ENCODE measurements around the gene MRPL17. TPM values are rescaled to one million over a fixed set of nuclear protein-coding genes. Genes with fewer than 3 reads are reported as not detected.

Gene MRPL17
- total and polyA plus RNA-seq, 4 donors: 14.0 to 21.8 (median 19.0) TPM

DNA sequence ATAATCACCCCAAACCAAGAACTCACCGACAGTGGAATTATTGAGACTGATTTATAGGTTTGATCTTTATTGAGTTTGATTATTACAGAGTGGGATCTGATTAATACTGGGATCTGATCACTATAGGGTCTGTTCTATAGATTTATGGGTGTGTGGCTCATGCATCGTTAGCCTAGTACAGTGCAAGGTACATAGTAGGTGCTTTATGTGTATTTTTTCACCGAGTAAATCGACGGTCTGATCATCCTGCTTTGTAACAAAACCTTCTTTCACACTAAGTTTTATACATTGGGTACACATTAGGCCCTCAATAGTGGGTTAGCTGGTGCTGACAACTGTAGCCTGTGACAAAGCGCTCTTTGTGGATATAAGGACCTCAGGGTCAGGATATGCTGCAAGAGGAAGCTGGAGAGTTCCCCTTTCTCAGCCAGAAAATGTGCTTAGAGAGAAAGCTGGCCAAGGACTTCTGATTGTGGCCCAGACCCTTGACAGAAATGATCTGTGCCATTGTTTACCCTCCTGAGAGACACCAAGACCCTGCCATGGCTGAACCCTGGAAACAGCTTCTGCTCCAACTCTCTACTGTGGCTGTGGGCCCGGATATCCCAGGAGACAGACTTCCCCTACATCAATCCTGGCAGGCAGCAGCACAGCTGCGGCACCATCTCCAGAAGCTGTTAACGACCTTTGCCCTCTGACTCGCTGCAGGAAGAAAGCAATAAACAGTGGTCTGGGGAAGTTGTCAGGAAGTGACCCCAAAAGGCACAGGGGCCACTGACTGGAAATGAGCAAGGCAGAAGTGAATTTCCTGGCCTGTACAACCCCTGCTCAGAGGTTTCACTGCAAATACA, 47.8 kb downstream of the MRPL17 start (continued):
- TF ChIP-seq, protein P1, sequence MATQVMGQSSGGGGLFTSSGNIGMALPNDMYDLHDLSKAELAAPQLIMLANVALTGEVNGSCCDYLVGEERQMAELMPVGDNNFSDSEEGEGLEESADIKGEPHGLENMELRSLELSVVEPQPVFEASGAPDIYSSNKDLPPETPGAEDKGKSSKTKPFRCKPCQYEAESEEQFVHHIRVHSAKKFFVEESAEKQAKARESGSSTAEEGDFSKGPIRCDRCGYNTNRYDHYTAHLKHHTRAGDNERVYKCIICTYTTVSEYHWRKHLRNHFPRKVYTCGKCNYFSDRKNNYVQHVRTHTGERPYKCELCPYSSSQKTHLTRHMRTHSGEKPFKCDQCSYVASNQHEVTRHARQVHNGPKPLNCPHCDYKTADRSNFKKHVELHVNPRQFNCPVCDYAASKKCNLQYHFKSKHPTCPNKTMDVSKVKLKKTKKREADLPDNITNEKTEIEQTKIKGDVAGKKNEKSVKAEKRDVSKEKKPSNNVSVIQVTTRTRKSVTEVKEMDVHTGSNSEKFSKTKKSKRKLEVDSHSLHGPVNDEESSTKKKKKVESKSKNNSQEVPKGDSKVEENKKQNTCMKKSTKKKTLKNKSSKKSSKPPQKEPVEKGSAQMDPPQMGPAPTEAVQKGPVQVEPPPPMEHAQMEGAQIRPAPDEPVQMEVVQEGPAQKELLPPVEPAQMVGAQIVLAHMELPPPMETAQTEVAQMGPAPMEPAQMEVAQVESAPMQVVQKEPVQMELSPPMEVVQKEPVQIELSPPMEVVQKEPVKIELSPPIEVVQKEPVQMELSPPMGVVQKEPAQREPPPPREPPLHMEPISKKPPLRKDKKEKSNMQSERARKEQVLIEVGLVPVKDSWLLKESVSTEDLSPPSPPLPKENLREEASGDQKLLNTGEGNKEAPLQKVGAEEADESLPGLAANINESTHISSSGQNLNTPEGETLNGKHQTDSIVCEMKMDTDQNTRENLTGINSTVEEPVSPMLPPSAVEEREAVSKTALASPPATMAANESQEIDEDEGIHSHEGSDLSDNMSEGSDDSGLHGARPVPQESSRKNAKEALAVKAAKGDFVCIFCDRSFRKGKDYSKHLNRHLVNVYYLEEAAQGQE (IDR thresholded peaks at IDR 0.05): peak; percentile 39
- no peak for TF ChIP-seq HNF4G (IDR thresholded peaks at IDR 0.05)
- TF ChIP-seq RXRA (IDR thresholded peaks at IDR 0.05): peak; percentile 71 to 75

DNA sequence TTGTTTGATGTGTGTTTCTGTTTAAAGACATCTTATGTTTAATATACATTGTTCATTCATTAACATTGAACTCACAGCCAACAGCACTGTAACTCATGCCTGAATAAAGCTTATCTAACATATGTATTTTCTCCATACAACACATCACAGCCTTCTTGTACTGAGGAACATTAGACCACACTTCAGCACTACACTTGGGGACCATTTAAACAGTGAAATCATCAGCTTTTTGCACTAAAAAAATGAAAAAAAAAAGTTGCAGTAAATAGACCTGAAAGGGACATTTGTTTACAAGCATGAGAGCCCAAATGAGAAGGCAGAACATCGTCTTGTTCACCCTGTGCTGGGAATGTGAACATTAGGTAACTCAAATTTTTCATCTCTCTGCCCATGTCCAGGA, 48.6 kb downstream of the MRPL17 start:
- H3K27me3 ChIP-seq (ENCODE audit: control insufficient read depth in 4 of 4, insufficient read depth in 4 of 4, low read length in 3 of 4): no peaks in the 10 kb centered on the region
- TF ChIP-seq, protein P2, sequence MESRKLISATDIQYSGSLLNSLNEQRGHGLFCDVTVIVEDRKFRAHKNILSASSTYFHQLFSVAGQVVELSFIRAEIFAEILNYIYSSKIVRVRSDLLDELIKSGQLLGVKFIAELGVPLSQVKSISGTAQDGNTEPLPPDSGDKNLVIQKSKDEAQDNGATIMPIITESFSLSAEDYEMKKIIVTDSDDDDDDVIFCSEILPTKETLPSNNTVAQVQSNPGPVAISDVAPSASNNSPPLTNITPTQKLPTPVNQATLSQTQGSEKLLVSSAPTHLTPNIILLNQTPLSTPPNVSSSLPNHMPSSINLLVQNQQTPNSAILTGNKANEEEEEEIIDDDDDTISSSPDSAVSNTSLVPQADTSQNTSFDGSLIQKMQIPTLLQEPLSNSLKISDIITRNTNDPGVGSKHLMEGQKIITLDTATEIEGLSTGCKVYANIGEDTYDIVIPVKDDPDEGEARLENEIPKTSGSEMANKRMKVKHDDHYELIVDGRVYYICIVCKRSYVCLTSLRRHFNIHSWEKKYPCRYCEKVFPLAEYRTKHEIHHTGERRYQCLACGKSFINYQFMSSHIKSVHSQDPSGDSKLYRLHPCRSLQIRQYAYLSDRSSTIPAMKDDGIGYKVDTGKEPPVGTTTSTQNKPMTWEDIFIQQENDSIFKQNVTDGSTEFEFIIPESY (IDR thresholded peaks at IDR 0.05): no peak
- TF ChIP-seq FOXA1 (IDR thresholded peaks at IDR 0.05): no peak
- TF ChIP-seq, protein P1 (IDR thresholded peaks at IDR 0.05): peak; percentile 89
- TF ChIP-seq NR2F2 (IDR thresholded peaks at IDR 0.05): no peak
- no peak for DNase-seq (ENCODE audit: low spot score)
- H3K4me1 ChIP-seq (ENCODE audit: control insufficient read depth in 4 of 4, insufficient read depth in 4 of 4, low read length in 3 of 4): peaks cover 5 to 42% (median 30%) of the 10 kb centered on the region in 4 donors
- H3K9ac ChIP-seq (ENCODE audit: low read depth in 1 of 2, low read length in 2 of 2): no peak overlapping the region
- no peaks in the 10 kb centered on the region for H3K9me3 ChIP-seq (ENCODE audit: control insufficient read depth in 4 of 4, low read length in 3 of 4)
- WGBS: 28% methylated on average over 1 of the region's 1 CpG
- H3K4me3 ChIP-seq (ENCODE audit: low read depth in 1 of 3, low read length in 3 of 3): no peak overlapping the region
- H3K27ac ChIP-seq (ENCODE audit: low read depth in 1 of 2, low read length in 2 of 2): peak overlapping the region; percentile 59 to 69
- no peaks in the 10 kb centered on the region for H3K36me3 ChIP-seq (ENCODE audit: control insufficient read depth in 4 of 4, insufficient read depth in 3 of 4, low read depth in 1 of 4, low read length in 3 of 4)

Data from liver (tissue), 9 donors.